Stimulated activated CD8-positive, alpha-beta memory T cell treated with anti-CD3 and anti-CD28 coated beads, Interleukin-7, amount 100 ng/mL, for 4 hours (primary cell): Measurements from ENCODE around the gene CALN1.
"Not testable (repeated sequence)": the region's sequence is repeated elsewhere in the genome, so short reads cannot be mapped to it uniquely, and the experiment has no call there.

Experiments used
- DNase-seq, 2 donors: peaks; one replicate each; pipeline ENCODE4 v3.0.0-alpha.2; 2020; ENCODE audit warnings: low read depth in 2 of 2

CALN1 gene

GRCh38 chr7:72267291-72267800 is 144.8 kb downstream of the CALN1 start:
- DNase-seq = no peak

- no peak for DNase-seq
Measured at GRCh38 chr7:72266771-72267170, 145.4 kb downstream of the CALN1 start.

- DNase-seq = no peak
Measured at GRCh38 chr7:72265071-72265904, 146.8 kb downstream of the CALN1 start.

- DNase-seq = no peak
Measured at GRCh38 chr7:72260406-72260805, 151.7 kb downstream of the CALN1 start.

- DNase-seq = no peak
Measured at GRCh38 chr7:72258074-72258473, 154.1 kb downstream of the CALN1 start.

- no peak for DNase-seq
Measured at GRCh38 chr7:72254455-72254854, 157.7 kb downstream of the CALN1 start.

GRCh38 chr7:72249106-72249505 is 163.0 kb downstream of the CALN1 start:
- no peak for DNase-seq

- DNase-seq = no peak
Measured at GRCh38 chr7:72244826-72245398, 167.2 kb downstream of the CALN1 start.

- DNase-seq = no peak
Measured at GRCh38 chr7:72243329-72243728, 168.8 kb downstream of the CALN1 start.

- DNase-seq = no peak
Measured at GRCh38 chr7:72235351-72235750, 176.8 kb downstream of the CALN1 start.

- no peak for DNase-seq
Measured at GRCh38 chr7:72234086-72234485, 178.1 kb downstream of the CALN1 start.

- DNase-seq = no peak
Measured at GRCh38 chr7:72230281-72230680, 181.9 kb downstream of the CALN1 start.

GRCh38 chr7:72223351-72223750 is 188.8 kb downstream of the CALN1 start:
- DNase-seq = no peak

GRCh38 chr7:72222136-72222535 is 190.0 kb downstream of the CALN1 start:
- DNase-seq = no peak

- DNase-seq = no peak
Measured at GRCh38 chr7:72219500-72219899, 192.6 kb downstream of the CALN1 start.

GRCh38 chr7:72217151-72217550 is 195.0 kb downstream of the CALN1 start:
- no peak for DNase-seq

- DNase-seq = no peak
Measured at GRCh38 chr7:72213769-72214168, 198.4 kb downstream of the CALN1 start.

- no peak for DNase-seq
Measured at GRCh38 chr7:72213081-72213480, 199.1 kb downstream of the CALN1 start.

- no peak for DNase-seq
Measured at GRCh38 chr7:72211175-72211574, 201.0 kb downstream of the CALN1 start.

- not testable (repeated sequence) for DNase-seq
Measured at GRCh38 chr7:72209006-72209405, 203.1 kb downstream of the CALN1 start.

GRCh38 chr7:72196176-72196575 is 216.0 kb downstream of the CALN1 start:
- DNase-seq = no peak

GRCh38 chr7:72190919-72191318 is 221.2 kb downstream of the CALN1 start:
- DNase-seq = no peak

GRCh38 chr7:72190146-72190545 is 222.0 kb downstream of the CALN1 start:
- DNase-seq = no peak
